Suppressor macrophage treated with lipopolysaccharide for 1 hour (primary cell): ENCODE data around the gene MSI2.

ENCODE experiments used
- DNase-seq, 3 donors: peaks; one replicate each; pipeline ENCODE4 v3.0.0-alpha.2; 2020 to 2022

The MSI2 gene

GRCh38 chr17:57373756-57374155 is 117.4 kb downstream of the MSI2 start:
- DNase-seq = no peak

DNA sequence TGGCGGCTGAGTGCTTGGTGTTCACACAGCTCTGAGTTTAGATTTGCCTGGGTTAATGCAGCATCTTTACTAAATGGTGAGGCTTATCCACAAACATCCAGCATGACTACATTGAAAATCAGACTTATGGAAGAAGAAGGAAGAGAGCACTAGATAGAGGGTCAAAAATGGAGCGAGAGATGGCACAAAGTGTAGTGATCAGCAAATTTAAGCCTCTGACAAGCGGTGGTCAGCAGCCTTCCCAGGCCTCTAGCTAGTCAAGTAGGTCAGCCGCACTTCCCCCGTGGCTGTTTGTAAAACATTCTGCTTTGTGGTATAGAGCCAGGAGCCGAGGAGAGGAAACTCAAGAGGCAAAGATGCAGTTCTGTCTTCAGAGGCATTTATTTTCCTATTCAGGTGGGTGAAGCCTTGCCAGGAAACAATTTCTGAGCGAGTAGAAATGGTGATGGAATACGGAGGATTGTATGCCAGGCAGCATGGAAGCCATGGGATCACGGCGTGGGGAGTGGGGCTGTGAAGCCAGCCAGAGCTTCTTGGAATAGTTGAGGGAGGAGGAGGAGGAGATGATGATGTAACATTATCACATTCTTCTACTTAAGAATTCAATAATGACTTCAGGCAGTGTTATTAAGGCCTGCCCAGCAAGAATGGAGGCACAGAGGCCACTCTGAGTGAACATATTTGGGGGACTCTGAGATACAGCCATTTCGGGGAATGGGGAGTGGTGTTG is 118.9 kb downstream of the MSI2 start:
- DNase-seq = no peak

GRCh38 chr17:57375770-57376225 is 119.5 kb downstream of the MSI2 start:
- DNase-seq = no peak

DNA sequence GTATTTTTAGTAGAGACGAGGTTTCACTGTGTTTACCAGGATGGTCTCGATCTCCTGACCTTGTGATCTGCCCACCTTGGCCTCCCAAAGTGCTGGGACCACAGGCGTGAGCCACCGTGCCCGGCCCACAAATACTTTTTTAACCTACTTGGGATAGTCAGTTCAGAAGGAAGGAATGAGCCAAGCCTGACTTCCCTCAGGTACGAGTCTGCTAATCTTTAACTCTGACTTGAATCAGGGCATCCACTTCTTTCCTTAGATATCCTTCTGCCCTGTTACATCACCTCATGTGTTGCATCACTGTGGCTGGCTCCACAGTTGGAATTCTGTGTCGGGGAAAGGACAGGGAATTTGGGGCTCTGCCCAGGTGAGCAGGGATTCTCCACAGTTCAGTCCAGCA is 120.8 kb downstream of the MSI2 start:
- DNase-seq = no peak

GRCh38 chr17:57379237-57379894 is 123.0 kb downstream of the MSI2 start:
- DNase-seq = no peak

- no peak for DNase-seq
Observed at GRCh38 chr17:57379895-57380434, 123.6 kb downstream of the MSI2 start.

DNA sequence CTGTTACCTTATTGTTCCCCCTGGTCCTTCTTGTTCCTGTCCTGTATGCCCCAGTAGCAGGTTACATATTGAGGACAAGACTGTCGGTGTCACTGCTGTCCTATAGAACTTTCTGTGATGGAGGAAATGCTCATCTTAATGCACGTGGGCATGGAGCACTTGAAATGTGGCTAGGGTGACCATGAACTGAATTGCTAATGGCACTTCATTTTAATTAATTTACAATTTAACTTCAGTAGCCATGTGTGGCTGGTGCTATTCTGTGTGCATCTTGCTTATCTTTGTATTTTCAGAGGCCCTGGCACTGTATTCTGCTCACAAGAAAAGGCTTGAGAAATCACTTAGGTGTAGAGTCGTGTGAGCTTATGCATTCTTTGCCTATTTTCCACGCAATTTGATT is 125.2 kb downstream of the MSI2 start:
- no peak for DNase-seq

DNA sequence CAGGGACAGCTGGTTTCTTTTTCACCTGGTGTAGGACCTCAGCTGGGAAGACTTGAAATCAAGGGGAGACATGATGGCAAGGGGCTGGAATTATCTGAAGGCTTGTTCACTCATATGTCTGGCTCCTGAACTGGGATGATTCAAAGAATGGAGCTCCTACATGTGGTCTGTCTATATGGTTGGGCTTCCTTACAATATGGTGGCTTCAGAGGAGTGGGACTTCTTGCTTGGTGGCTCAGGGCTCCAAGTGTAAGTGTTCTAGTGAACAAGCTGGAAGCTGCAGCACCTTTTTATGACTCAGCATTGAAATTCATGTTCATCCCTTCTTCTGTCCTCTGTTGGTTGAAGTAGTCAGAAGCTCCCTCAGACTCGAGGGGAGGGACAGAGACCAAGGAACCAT is 127.9 kb downstream of the MSI2 start:
- DNase-seq = no peak

- no peak for DNase-seq
Observed at GRCh38 chr17:57385975-57386374, 129.7 kb downstream of the MSI2 start.

- DNase-seq = no peak
Observed at GRCh38 chr17:57387575-57387974, 131.3 kb downstream of the MSI2 start.

DNA sequence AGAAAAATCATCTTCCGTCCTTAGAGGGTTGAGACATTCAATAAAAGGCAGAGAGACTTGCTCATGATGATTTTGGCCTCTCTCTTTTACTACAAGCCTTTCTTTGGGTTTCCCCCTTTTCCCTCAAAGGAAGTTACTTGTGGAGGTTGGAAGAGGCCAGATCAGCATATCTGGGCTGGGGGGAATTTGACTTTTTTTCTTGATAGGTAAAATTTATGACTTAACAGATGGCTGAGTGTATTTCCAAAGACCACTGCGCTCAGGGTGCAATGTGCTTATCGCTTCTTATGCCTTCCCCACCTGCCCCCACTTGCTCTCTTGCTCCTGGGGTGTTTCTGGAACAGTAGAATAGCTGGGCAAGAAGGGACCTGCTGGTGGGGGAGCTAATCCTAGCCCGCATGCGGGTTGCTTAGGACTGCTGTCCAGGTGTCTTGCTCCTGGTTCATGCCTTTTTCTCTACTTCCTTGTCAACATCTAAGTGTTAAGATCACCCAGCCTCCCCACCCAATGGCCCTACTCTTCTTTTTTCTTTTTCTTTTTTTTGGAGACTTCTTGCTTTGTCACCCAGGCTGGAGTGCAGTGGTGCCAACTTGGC is 131.9 kb downstream of the MSI2 start:
- no peak for DNase-seq

DNA sequence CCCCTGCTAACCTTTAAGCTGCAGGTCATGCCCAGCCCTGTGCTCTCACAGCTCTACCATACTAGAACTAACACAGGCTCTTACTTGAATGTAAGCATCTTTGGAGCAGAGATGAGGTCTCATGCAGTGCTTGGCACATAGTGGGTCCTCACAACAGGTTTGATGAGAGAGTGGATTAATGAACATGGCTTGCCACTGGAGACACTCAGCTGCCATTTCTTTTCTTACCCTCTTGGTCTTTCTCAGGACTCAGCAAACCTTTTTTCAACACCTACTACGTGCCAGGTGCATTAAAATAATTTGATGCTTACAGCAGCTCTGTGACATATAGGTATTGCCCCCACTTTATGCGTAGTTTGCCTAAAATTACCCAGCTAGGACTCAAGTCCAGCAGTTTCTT is 133.2 kb downstream of the MSI2 start:
- no peak for DNase-seq

- no peak for DNase-seq
Observed at GRCh38 chr17:57391076-57391825, 134.9 kb downstream of the MSI2 start.

GRCh38 chr17:57391857-57392471 is 135.6 kb downstream of the MSI2 start:
- DNase-seq = no peak

- no peak for DNase-seq
Observed at GRCh38 chr17:57393368-57393767, 137.0 kb downstream of the MSI2 start.

DNA sequence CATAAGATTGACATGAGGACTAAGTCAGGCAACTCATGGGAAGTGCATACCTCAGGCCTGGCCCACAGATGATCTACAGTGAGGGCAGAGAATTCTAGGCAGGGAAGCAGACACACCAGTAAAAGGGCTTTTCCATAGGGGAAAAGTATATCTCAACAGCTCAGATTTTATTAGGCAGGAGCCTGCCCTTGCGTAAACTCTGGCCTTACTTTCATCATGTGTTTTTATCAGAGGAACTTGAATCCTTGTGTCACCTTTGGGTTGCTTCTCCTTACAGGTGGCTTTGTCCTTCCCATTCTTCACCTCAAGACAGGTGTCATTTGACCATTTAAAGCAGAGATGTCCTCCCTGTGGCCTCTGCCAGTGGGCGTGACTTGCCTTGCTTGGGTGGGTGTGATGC is 138.1 kb downstream of the MSI2 start:
- no peak for DNase-seq

- no peak for DNase-seq
Observed at GRCh38 chr17:57395721-57396321, 139.5 kb downstream of the MSI2 start.

GRCh38 chr17:57396511-57396921 is 140.2 kb downstream of the MSI2 start:
- DNase-seq = no peak

- DNase-seq = no peak
Observed at GRCh38 chr17:57397402-57397801, 141.1 kb downstream of the MSI2 start.

DNA sequence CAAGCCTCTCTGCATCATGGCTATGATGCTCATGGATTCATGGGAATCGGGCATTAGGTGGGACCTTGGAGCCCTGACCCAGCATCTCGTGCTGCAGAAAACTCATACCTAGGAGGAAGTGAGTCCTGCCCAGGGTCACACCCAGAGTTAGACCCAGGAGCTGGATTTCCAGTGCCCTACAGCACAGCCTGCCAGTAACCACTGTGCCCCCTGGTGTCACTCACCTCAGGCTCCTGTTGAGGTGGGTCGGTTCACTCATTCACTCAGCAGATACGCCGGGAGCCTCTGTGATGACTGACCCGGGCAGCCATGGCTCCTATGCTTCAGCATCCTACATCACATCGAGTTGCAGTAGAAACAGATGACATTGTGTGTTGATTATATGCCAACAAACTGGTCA is 143.4 kb downstream of the MSI2 start:
- no peak for DNase-seq

GRCh38 chr17:57400648-57401047 is 144.3 kb downstream of the MSI2 start:
- DNase-seq = no peak
